Stimulated activated effector memory CD8-positive, alpha-beta T cell treated with anti-CD3 and anti-CD28 coated beads, Interleukin-12 subunit alpha, Interleukin-12 subunit beta, amount 100 ng/mL, for 72 hours (primary cell): Measurements from ENCODE around the gene TCFL5.

Experiments
- ATAC-seq: fragments of 150-1000 bp; cut with Tn5 transposase; 2 replicates; pipeline ENCODE4 v1.10.0; 2021
- DNase-seq, 2 donors: peaks; one replicate each; pipeline ENCODE4 v3.0.0; 2021 to 2022; ENCODE audit warnings: low spot score in 2 of 2
- H3K27ac Mint-ChIP-seq: one replicate; pipeline ENCODE4 v1.8.0; 2022; ENCODE audit warnings: mild to moderate bottlenecking, mixed read lengths
- H3K36me3 Mint-ChIP-seq: one replicate; pipeline ENCODE4 v1.8.0; 2022; ENCODE audit warnings: mild to moderate bottlenecking, mixed read lengths
- H3K4me1 Mint-ChIP-seq: one replicate; pipeline ENCODE4 v1.8.0; 2022; ENCODE audit warnings: mixed read lengths
- H3K4me3 Mint-ChIP-seq: one replicate; pipeline ENCODE4 v1.8.0; 2022; ENCODE audit warnings: mild to moderate bottlenecking, mixed read lengths
- H3K9me3 Mint-ChIP-seq: one replicate; pipeline ENCODE4 v1.8.0; 2022; ENCODE audit warnings: mixed read lengths

Gene TCFL5

DNA sequence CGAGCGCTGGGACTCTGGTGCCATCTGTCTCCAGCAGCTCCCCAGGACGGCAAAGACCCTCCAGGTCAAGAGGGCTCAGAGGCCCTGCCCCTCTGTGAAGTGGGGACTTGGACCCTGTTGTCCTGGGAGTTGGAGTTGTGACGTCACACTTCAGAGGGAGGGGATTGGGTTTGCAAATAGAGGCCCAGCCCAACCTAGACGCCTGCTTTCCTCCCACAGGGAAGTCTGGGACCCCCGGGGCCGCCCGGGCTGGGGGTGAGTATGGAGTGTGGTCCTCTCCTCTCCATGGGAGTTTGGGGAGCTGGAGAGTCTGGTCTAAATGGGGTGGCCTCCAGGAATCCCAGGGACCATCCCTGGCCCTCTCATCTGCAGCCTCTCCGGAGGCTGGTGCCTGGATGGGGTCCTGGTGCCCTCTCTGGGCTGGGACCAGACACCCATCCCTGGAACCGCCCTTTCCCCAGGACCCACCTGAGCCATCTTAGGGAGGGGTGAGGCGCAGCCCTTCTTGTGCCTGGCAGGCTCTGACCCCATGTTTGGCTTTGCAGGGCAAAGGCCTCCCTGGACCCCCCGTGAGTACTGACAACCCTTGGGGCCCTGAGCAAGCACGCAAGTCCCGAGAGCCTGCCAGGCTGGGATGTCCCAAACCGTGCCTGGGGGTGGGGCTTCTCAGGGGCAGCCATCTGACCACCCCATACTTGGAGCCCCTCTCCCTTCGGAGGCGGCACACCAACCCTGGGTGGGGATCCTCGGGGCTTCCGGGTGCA, 40.5 kb downstream of the TCFL5 start:
- DNase-seq (no peak), ATAC-seq (no peak)
- no peaks in the 10 kb centered on the region for H3K9me3 Mint-ChIP-seq
- no peak overlapping the region for H3K27ac Mint-ChIP-seq
- H3K4me3 Mint-ChIP-seq: no peak overlapping the region
- no peaks in the 10 kb centered on the region for H3K4me1 Mint-ChIP-seq
- H3K36me3 Mint-ChIP-seq: no peaks in the 10 kb centered on the region

DNA sequence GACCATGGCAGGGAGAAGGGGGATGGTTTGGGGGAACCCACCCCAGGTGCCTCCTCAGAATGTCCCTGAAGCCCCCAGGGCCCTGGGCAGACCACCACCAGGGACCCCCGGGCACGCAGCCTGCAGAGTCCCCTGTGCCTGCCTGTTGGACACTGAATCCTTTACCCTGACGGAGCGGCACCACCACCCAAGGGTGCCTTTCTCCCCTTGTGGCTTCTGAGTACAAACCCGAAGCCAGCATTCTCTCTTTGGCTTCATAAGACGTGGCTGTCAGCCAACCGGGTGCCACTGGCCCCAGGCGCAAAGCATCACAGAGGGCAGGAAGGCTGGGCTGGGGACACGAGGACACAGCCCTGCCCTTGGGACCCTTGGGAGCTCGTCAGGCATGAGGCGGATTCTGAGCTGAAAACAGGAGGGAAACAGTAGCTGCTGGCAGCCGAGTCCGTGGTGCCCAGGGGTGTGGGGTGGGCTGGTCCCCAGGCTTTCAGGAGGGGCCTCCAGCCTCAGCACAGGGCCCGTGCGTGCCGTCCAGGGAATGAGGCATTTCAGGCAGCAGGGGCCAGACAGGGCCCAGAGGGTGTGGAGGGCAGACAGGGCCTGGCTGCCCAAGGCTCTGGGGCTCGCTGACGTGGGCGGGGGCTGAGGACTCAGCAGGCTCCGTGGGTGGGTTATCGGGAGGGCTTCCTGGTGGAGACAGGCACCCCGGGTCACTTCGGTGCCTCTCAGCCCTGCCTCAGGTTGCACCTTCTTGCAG, 41.2 kb downstream of the TCFL5 start:
- Mint-ChIP-seq H3K9me3 (no peaks in the 10 kb centered on the region), H3K4me3 (no peak overlapping the region), H3K27ac (no peak overlapping the region), H3K4me1 (no peaks in the 10 kb centered on the region), H3K36me3 (peaks cover 3% of the 10 kb centered on the region)
- no peak for DNase-seq
- no peak for ATAC-seq

GRCh38 chr20:62819494-62820174, 42.0 kb downstream of the TCFL5 start:
- Mint-ChIP-seq H3K4me3 (no peak overlapping the region), H3K27ac (no peak overlapping the region), H3K4me1 (no peaks in the 10 kb centered on the region), H3K36me3 (peaks cover 11% of the 10 kb centered on the region), H3K9me3 (no peaks in the 10 kb centered on the region)
- DNase-seq: no peak
- no peak for ATAC-seq

DNA sequence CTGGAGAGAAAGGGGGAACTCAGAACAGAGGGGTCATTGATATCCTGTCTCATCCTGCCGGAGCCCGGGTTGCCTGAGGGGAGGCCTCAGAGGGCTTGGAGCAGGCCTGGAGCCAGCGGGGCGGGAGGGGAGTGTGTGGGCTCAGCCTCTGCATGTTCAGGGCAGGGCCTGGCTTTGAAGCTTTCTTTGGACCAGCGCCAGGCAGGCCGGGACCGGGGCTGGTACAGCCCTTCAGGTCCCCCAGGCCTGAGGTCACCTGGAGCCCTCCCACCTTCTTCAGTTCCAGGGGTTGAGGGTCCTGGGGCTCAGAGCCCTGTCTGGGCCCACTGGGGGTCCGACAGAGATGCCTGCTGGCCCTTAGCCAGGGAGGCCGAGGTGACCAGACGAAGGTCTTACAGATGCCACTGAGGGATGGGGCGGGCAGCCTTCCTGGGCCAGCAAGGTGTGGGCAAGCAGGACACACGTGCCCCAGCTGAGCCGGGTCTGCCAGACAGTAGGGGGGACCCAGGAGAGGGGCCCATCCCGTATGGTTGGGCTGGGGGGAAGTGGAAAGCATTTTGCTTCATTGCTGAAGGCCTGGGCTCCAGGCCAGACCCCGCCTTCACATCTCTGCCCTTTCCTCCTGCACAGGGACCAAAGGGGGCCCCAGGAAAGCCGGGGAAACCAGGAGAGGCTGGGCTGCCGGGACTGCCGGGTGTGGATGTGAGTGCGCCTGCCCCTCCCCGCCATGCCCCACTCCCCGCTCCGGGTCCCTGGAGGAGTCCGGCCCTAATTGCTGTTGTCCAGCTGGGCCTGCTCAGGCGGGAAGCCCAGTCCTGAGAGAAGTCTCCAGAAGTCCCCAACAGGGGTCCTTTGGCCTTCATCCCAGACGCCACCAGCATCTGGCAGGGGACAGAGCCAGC, 42.8 kb downstream of the TCFL5 start:
- ATAC-seq: no peak
- no peak for DNase-seq
- Mint-ChIP-seq H3K36me3 (peaks cover 18% of the 10 kb centered on the region), H3K9me3 (no peaks in the 10 kb centered on the region), H3K4me1 (no peaks in the 10 kb centered on the region), H3K27ac (no peak overlapping the region), H3K4me3 (no peak overlapping the region)

DNA sequence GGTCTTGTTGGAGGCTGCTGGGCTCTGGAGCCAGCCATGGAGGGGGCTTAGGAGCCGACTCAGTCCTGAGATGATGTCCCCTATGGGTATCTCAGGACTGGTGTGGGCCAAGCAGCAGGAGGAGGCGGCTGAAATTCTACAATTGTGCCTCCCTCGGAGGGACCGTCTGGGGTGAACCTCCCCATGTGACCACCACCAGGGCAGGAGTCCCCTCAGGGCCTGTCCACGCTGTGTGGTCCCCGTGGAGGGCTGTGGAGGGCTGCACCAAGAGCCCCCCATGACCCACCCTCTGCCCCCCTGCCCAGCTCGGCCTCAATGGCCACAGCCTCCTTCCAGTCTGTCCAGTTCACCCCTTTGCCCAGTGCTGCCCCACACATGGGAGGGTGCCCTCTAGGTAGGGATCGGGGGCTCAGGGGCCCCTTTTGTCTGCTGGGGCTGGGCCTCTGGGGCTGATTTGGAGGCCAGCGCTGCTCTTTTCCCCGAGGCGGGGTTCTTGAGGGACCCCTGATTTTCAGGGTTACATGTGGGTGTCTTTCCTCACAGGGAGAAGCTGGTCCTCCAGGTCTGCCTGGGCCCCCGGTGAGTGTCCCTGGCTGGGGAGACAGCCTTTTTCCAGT, 43.5 kb downstream of the TCFL5 start:
- ATAC-seq (no peak), DNase-seq (no peak)
- Mint-ChIP-seq H3K4me1 (no peaks in the 10 kb centered on the region), H3K36me3 (peaks cover 19% of the 10 kb centered on the region), H3K9me3 (no peaks in the 10 kb centered on the region), H3K27ac (no peak overlapping the region), H3K4me3 (no peak overlapping the region)

DNA sequence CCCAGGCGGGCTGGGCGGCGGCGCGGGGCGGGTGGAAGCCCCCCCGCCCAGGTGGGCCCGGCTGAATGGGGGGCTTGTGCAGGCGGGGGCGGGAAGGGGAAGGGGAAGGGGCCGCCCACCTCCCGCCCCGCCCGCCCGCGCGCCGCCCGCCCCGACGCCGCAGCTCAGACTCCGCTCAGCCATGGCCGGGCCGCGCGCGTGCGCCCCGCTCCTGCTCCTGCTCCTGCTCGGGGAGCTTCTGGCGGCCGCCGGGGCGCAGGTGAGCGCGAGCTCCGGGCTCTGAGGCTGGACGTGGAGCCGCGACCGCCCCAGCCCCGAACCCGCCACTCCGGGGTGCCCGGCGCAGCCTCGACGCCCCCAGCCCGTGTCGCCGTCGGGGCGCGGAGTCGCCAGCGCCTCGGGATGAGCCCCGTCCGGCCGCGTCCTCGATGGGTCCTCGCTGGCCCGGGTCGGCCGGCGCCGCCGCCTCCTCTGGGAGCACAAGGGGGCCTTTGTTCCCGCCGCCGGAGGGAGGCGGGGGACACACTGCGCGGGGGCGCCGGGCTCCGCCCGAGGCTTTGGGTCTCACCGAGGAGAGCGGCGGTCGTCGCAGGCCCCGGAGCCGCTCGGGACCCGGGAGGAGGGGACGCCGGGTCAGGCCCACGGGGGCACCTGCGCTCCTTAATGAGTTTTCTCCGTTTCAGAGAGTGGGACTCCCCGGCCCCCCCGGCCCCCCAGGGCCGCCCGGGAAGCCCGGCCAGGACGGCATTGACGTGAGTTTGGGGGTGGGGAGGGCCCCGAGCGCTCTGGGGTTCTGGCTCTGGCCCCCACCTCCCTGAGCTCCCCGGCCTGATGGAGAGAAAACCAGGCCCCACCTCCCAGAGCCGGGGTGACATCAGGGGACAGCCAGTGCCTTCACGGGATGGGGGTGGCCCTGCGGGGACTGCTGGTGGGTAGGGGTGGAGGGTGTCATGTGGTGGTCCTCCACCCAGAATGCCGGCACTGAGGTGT, 44.4 kb downstream of the TCFL5 start, which contains the start of gene COL9A3:
Gene COL9A3, plus strand, starts transcription at position 167 of the 990 bp plus-strand sequence. Its CDS starts 15 bp downstream, at position 182.
- H3K27ac Mint-ChIP-seq: no peak within 1 kb of the TSS
- H3K9me3 Mint-ChIP-seq: no peaks in the 10 kb centered on the region
- H3K4me1 Mint-ChIP-seq: no peaks in the 10 kb centered on the region
- ATAC-seq: no peak
- DNase-seq: no peak
- no peak within 1 kb of the TSS for H3K4me3 Mint-ChIP-seq
- H3K36me3 Mint-ChIP-seq: peaks cover 27% of the 10 kb centered on the region

GRCh38 chr20:62816031-62816883, 45.4 kb downstream of the TCFL5 start:
- Mint-ChIP-seq H3K27ac (no peak overlapping the region), H3K4me1 (no peaks in the 10 kb centered on the region), H3K4me3 (no peak overlapping the region), H3K9me3 (no peaks in the 10 kb centered on the region), H3K36me3 (peaks cover 36% of the 10 kb centered on the region)
- ATAC-seq (no peak), DNase-seq (no peak)

DNA sequence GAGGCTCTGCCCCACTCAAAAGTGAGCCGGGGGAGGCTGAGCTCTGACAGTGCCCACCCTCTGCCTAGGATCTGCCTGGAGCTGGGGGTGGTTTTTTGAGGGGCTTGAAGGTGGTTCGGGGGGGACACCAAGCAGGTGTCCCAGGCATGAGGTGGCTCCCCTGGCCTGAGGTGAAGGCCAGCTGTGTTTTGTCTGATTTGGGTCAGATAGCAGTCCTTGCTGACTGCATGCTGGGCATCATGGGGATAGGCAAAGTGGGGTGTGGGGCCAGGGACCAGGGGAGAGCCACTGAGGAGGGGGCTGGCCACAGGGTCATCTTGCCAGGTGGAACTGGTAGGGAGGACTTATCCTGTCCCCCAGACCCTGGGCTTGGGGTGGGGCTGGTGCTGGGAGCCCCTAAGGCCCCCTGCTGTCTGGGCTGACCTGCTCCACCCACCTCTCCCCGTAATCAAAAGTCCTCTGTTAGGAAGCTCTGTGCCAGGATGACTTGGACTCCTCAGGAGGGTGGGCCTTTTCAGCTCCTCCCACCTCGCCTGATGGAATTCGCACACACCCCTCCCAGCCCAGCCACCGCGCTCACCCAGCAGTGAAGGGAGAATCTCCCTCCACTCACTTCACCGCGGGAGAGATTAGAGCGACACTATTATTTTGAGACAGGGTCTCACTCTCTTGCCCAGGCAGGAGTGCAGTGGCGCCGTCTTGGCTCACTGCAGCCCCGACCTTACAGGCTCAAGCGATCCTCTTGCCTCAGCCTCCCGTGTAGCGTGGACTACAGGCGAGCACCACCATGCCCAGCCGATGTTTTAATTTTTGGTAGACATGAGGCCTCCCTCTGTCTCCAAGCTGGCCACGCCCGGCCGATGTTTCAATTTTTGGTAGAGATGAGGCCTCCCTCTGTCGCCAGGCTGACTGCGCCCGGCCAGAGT, 46.3 kb downstream of the TCFL5 start:
- Mint-ChIP-seq H3K9me3 (no peaks in the 10 kb centered on the region), H3K4me3 (no peak overlapping the region), H3K27ac (peak overlapping the region; percentile 69), H3K36me3 (peaks cover 46% of the 10 kb centered on the region), H3K4me1 (no peaks in the 10 kb centered on the region)
- peak; percentile 9 for ATAC-seq
- DNase-seq: no peak

- Mint-ChIP-seq H3K27ac (peak overlapping the region; percentile 69), H3K4me3 (no peak overlapping the region), H3K9me3 (no peaks in the 10 kb centered on the region), H3K36me3 (peaks cover 52% of the 10 kb centered on the region), H3K4me1 (no peaks in the 10 kb centered on the region)
- DNase-seq: no peak
- no peak for ATAC-seq
These were observed 46.9 kb downstream of the TCFL5 start for GRCh38 chr20:62814709-62815065.

DNA sequence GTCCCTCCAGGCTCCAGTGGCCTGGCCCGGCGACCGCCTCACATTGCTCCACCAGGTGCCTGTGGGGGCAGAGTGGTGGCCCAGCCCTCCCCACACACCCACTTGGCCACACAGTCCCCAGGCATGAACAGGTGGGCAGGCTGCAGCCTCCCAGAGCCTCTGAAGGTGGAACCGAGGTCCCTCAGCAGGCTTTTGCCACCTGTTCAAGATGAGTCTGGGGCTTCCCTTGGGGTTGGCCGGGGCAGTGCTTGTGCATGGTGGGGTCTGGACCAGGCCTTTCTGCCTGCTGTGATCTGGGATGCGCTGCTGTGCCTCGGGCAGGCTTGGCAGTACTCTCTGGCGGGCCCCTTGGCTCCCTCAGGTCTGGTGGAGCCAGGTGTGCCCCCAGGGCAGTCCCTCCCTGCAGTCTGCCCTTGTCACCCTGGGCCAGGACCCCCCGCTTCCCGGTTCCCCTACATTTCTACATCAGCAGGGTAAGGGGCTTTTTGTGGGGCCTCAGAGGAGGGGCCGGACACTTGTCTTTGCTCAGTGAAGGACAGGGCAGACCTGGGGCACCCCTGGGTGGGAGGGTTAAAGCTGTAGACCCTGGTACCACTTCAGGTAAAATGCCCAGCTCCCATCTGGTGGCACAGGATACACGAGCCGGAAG, 47.4 kb downstream of the TCFL5 start:
- DNase-seq (no peak), ATAC-seq (peak; percentile 8)
- peaks cover 57% of the 10 kb centered on the region for H3K36me3 Mint-ChIP-seq
- H3K4me1 Mint-ChIP-seq: no peaks in the 10 kb centered on the region
- H3K27ac Mint-ChIP-seq: peak overlapping the region; percentile 69
- H3K4me3 Mint-ChIP-seq: no peak overlapping the region
- H3K9me3 Mint-ChIP-seq: no peaks in the 10 kb centered on the region

DNA sequence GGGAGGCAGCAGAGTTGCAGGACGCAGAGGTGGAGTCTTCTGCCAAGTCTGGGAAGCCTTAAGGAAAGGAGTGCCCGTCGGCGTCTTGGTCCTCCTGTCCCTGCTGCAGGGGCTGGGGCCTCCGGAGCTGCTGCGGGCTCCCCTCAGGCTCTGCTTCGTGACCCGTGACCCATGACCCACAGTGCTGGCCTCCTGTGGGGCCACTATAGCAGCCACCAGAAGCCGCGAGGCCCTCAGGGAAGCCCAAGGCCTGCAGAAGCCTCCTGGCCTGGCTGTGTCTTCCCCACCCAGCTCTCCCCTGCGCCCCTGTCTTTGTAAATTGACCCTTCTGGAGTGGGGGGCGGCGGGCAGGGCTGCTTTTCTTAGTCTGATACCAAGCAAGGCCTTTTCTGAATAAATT, 48.0 kb downstream of the TCFL5 start:
- ATAC-seq (no peak), DNase-seq (no peak)
- Mint-ChIP-seq H3K4me3 (no peak overlapping the region), H3K36me3 (peaks cover 63% of the 10 kb centered on the region), H3K27ac (no peak overlapping the region), H3K9me3 (no peaks in the 10 kb centered on the region), H3K4me1 (no peaks in the 10 kb centered on the region)

- peaks cover 70% of the 10 kb centered on the region for H3K36me3 Mint-ChIP-seq
- H3K4me1 Mint-ChIP-seq: peaks cover 6% of the 10 kb centered on the region
- H3K9me3 Mint-ChIP-seq: no peaks in the 10 kb centered on the region
- no peak overlapping the region for H3K4me3 Mint-ChIP-seq
- no peak for ATAC-seq
- DNase-seq: no peak
- H3K27ac Mint-ChIP-seq: no peak overlapping the region
These were observed 48.8 kb downstream of the TCFL5 start for GRCh38 chr20:62812907-62813200.
